ENCODE results near the gene CAB39L. TPM values are rescaled to one million over a fixed set of nuclear protein-coding genes. Genes with fewer than 3 reads are reported as not detected.

Gene CAB39L
- total RNA-seq, 2 donors from 2014 or later: 24.3 to 27.1 TPM

- no peak for TF ChIP-seq CTCF (IDR thresholded peaks at IDR 0.05)
- H3K27ac ChIP-seq: no peak overlapping the region
- no peaks in the 10 kb centered on the region for H3K9me3 ChIP-seq
- H3K4me1 ChIP-seq: peaks cover 0 to 6% of the 10 kb centered on the region in 2 donors
- DNase-seq (ENCODE audit: low spot score): no peak
- H3K4me3 ChIP-seq: no peak overlapping the region
- H3K36me3 ChIP-seq: no peaks in the 10 kb centered on the region
- H3K27me3 ChIP-seq: no peaks in the 10 kb centered on the region
Observed at GRCh38 chr13:49326222-49326917, 117.5 kb downstream of the CAB39L start.

- Histone ChIP-seq H3K9me3 (no peaks in the 10 kb centered on the region), H3K27ac (no peak overlapping the region), H3K36me3 (no peaks in the 10 kb centered on the region), H3K4me3 (no peak overlapping the region), H3K4me1 (peaks cover 0 to 11% of the 10 kb centered on the region in 2 donors), H3K27me3 (no peaks in the 10 kb centered on the region)
- TF ChIP-seq CTCF (IDR thresholded peaks at IDR 0.05): no peak
- no peak for DNase-seq (ENCODE audit: low spot score)
Observed at GRCh38 chr13:49323344-49323743, 120.5 kb downstream of the CAB39L start.

GRCh38 chr13:49322702-49323101, 121.2 kb downstream of the CAB39L start:
- TF ChIP-seq CTCF (IDR thresholded peaks at IDR 0.05): no peak
- H3K9me3 ChIP-seq: no peaks in the 10 kb centered on the region
- H3K4me1 ChIP-seq: peaks cover 0 to 11% of the 10 kb centered on the region in 2 donors
- no peak overlapping the region for H3K27ac ChIP-seq
- no peaks in the 10 kb centered on the region for H3K36me3 ChIP-seq
- DNase-seq (ENCODE audit: low spot score): no peak
- H3K4me3 ChIP-seq: no peak overlapping the region
- no peaks in the 10 kb centered on the region for H3K27me3 ChIP-seq

GRCh38 chr13:49320975-49321374, 122.9 kb downstream of the CAB39L start:
- H3K9me3 ChIP-seq: no peaks in the 10 kb centered on the region
- no peak for TF ChIP-seq CTCF (IDR thresholded peaks at IDR 0.05)
- no peak for DNase-seq (ENCODE audit: low spot score)
- peaks cover 4% of the 10 kb centered on the region for H3K36me3 ChIP-seq
- peaks cover 0 to 11% of the 10 kb centered on the region in 2 donors for H3K4me1 ChIP-seq
- H3K27ac ChIP-seq: no peak overlapping the region
- H3K4me3 ChIP-seq: no peak overlapping the region
- H3K27me3 ChIP-seq: no peaks in the 10 kb centered on the region

GRCh38 chr13:49319951-49320350, 123.9 kb downstream of the CAB39L start:
- Histone ChIP-seq H3K4me1 (peaks cover 0 to 11% of the 10 kb centered on the region in 2 donors), H3K9me3 (no peaks in the 10 kb centered on the region), H3K36me3 (peaks cover 4% of the 10 kb centered on the region), H3K27ac (no peak overlapping the region), H3K27me3 (no peaks in the 10 kb centered on the region), H3K4me3 (no peak overlapping the region)
- DNase-seq (ENCODE audit: low spot score): no peak
- no peak for TF ChIP-seq CTCF (IDR thresholded peaks at IDR 0.05)

GRCh38 chr13:49319551-49319950, 124.3 kb downstream of the CAB39L start:
- no peak for TF ChIP-seq CTCF (IDR thresholded peaks at IDR 0.05)
- Histone ChIP-seq H3K27me3 (no peaks in the 10 kb centered on the region), H3K36me3 (peaks cover 4% of the 10 kb centered on the region), H3K9me3 (no peaks in the 10 kb centered on the region), H3K27ac (no peak overlapping the region), H3K4me3 (no peak overlapping the region), H3K4me1 (peaks cover 0 to 12% of the 10 kb centered on the region in 2 donors)
- DNase-seq (ENCODE audit: low spot score): no peak

Data from right atrium auricular region (tissue), 2 donors.